HG03064 (cell line): ENCODE data around the gene PEX26.
"Not testable (repeated sequence)": the region's sequence is repeated elsewhere in the genome, so short reads cannot be mapped to it uniquely, and the experiment has no call there.

Source experiments
- ATAC-seq: cut with Tn5 transposase; IDR thresholded peaks from one replicate; pipeline ENCODE4 v1.9.1; 2021; ENCODE audit warnings: low read depth; ENCODE audit not compliant: unreplicated experiment

Gene PEX26

GRCh38 chr22:18056161-18056666, 21.6 kb upstream of the PEX26 start:
- ATAC-seq: no peak

DNA sequence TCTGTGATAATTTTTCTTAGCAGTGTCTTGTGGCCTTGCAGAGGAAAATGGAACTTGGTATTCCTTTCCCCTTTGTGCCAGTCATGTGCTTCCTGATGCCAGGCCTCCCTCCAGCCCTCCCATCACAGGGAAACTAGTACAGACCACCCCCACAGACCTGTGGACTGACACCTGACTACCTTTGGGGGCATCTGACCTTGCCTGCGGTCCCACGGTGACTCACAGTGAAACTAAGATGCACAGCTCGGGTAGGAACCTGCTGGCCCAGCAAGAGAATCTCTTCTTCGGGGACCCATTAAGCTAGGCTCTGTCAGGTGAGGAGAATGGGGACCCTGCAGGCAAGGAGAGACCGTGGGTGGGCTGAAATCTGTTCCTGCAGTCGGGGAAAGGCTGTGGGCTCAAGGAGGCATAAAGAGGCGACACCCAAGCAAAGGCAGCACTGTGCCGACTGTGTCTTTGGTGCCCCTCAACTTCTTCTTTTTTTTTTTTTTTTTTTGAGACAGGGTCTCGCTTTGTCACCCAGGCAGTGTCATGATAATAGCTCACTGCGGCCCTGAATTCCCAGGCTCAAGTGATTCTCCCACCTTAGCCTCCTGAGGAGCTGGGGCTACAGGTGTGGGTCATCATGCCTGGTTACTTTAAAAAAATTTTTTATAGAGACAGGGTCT, 20.8 kb upstream of the PEX26 start:
- ATAC-seq: peak; percentile 62

GRCh38 chr22:18057568-18058209, 20.1 kb upstream of the PEX26 start:
- peak; percentile 46 for ATAC-seq

GRCh38 chr22:18058371-18059093, 19.3 kb upstream of the PEX26 start:
- no peak for ATAC-seq

GRCh38 chr22:18059094-18059417, 18.7 kb upstream of the PEX26 start:
- ATAC-seq: no peak

- ATAC-seq: no peak
Observed at GRCh38 chr22:18059473-18059872, 18.3 kb upstream of the PEX26 start.

GRCh38 chr22:18059991-18060390, 17.8 kb upstream of the PEX26 start:
- no peak for ATAC-seq

DNA sequence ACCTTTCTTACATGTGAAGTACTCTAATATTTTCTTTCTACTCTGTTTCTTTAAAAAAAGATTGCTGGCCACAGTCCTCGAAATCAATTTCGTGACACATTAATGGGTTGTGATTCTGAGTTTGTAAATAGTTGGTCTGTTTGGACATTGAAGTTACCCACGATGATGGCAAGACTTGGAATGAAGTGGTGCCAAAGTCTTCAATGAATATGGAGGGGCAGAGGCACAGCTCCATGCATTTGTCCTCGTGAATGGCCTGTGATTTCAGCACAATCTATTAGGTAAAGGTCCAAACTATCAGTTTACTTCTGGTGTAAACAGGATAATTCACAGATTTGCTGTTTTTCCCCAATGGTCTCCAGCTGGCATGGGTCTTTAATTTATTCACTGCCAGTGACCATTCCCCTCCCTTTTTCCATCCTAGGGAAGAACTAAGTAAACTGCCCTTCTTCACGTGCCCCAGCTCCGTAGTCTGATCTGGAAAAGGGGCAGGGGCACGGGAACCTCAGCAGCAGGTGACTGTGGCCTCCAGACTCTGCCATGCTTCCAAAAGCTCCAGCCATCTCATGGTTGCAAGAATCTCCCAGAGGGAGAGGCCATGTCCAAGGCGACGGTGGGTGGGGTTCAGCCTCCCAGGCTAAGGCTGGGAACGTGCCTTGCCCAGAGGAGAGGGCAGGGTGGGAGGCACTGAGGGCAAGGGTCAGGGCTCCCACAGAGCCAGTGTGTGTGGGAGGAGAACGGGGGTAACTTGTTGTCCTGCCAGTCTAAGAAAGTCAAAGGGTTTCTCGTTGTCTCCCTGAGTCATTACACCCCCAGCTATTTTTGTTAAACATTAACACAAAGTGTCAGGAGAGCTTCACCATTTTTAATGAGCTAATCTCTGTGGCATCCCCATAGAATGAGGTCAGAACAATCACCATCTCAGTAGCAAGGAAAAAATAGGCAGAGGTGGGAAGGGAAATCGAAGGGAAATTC, 16.9 kb upstream of the PEX26 start:
- no peak for ATAC-seq

- ATAC-seq: no peak
Observed at GRCh38 chr22:18062421-18062820, 15.4 kb upstream of the PEX26 start.

- ATAC-seq: no peak
Observed at GRCh38 chr22:18063306-18063705, 14.5 kb upstream of the PEX26 start.

DNA sequence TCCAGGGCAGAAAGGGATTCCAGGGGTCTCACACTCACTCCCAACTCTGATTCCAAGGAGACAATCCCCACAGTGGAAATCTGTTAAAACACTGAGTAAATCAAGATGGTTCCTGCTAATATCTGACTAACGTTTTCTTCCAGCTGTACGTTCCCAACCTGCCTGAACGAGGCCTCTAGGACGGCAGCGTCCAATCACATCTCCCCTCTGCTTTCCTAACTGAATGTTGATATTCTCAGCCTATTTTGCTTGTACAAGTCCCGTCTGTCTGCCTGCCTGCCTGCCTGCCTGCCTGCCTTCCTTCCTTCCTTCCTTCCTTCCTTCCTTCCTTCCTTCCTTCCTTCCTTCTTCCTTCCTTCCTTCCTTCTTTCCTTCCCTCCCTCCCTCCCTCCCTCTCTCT, 14.1 kb upstream of the PEX26 start:
- not testable (repeated sequence) for ATAC-seq

DNA sequence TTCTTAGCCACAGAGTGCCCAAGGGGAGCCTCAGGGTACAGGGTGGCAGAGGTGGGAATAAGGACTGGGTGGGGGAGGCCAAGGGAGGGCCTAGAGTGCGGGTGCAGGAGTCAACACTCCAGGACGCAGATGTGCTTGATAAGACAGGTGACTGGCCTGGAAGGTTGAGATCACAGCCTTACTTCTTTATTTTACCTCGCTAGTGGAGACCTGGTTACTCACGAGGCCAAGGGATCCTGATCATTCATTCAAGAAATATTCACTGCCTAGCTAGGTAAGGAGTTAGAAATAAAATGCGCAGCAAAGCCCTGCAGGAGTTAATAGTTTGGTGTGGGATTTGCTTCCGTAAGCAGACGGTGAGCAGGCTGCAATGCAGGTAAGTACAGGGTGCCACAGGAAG, 13.2 kb upstream of the PEX26 start:
- ATAC-seq: no peak

- no peak for ATAC-seq
Observed at GRCh38 chr22:18065256-18065655, 12.5 kb upstream of the PEX26 start.

- no peak for ATAC-seq
Observed at GRCh38 chr22:18066181-18066859, 11.5 kb upstream of the PEX26 start.

- no peak for ATAC-seq
Observed at GRCh38 chr22:18067121-18067520, 10.7 kb upstream of the PEX26 start.

- no peak for ATAC-seq
Observed at GRCh38 chr22:18067548-18068341, 10.0 kb upstream of the PEX26 start.

DNA sequence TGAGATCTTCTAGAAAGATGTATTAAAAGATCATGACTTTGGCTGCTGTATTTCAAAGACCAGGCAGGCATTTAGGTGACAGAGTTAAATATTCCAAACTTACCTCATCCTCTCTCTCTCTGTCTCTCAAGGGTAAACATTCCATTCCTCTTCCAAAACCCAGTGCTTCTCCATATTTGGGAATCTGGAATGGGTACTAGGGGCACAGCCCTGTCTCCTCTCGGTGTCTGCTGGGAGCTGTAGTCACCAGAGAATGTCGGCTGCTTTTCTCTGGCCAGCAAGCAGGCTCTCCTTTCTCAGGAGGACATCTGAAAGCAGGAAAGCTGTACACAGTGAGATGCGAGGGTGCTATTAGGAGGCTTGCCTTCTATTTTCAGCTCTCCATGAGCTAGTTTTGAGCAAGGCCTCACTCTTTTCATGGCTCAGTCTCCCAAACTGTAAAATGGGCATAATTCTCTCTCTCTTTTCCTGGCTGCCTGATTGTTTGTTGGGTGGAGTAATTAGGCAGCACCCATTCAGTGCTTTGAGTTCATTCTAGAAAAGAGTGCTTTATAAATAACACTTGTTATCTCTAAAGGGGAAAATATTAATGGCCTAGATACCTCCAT, 9.3 kb upstream of the PEX26 start:
- ATAC-seq: no peak

DNA sequence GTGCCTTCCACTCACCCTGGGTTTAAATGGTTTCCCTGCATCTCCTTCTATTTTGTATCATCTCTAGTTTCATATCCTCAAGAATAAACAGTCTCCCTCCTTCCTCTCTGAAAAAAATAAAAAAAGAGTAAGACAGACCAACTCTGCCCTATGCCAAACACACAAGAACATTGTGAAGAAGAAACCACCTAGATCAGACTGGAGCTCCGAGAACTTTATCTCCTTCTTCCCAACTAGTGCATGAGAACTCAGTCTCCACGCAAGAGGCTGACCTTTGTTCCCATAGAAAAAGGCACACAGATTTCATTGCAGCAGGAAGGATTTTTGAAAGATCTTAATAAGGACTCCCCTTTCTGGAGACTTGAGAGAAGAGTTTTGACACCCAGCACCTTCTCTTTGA, 8.7 kb upstream of the PEX26 start:
- no peak for ATAC-seq

GRCh38 chr22:18070041-18070440, 7.7 kb upstream of the PEX26 start:
- no peak for ATAC-seq
